HG03103 (cell line): ENCODE measurements around the gene BTRC.

ENCODE experiments used
- ATAC-seq: cut with Tn5 transposase; IDR thresholded peaks from one replicate; pipeline ENCODE4 v1.9.1; 2021; ENCODE audit warnings: low read depth; ENCODE audit not compliant: unreplicated experiment

BTRC gene

DNA sequence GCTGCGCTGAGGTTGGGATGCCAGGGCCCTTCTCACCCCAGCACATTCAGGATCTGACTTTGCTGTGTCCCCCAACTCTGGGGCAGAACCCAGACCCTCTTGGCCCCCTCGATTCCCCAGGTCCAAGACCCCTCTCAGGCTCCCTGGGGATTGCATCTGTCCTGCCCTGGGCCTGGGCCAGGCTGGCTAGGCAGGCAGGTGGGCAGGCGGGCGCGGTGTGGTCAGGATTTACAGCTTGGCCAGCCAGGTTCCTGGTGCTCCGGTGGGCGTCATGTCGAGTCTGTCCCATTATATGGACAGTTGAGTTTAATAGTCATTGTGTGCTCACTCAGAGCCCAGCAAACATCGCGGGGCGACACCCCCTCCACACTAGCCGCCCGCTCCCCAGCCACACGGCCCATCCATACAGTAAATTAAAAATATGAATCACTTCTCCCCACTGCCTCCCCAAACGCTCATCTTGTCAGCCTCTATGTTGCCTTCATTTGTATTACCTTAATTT, 210.6 kb downstream of the BTRC start:
- ATAC-seq = no peak

DNA sequence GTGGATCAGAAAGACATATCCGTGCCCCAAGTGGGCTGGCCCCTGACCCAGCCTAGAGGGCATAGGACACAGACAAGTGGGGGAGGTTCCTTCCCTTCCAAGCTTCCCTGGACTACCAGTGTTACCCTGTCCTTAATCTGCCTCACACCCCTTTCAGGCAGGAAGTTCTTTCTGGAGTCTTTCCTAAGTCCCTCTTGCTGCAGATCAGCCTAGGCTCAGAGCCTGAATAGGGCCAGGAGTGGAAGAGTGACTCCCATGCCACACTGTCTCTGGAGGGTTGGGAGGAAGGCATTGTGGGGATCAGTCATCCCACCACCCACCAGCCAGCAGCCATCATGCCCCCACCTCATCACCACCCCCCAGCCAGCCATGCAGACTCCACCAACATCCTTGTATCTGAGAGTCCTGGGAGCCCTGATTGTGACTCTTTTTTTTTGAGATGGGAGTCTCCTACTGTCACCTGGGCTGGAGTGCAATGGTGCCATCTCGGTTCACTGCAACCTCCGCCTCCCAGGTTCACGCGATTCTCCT, 211.5 kb downstream of the BTRC start:
- ATAC-seq = no peak

DNA sequence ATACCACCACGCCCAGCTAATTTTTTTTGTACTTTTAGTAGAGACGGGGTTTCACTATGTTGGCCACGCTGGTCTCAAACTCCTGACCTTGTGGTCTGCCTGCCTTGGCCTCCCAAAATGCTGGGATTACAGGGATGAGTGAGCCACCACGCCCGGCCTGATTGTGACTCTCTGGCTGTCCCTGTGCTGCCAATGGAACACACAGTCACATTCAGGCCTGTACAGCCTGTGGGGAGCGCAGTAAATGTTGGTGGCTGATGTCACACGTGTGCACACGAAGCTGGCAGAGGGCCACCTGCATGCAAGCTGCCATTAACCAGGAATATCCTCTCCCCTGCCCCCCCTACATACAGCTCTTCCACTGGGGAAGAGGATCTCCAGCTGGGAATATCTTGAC, 212.0 kb downstream of the BTRC start:
- ATAC-seq = no peak

DNA sequence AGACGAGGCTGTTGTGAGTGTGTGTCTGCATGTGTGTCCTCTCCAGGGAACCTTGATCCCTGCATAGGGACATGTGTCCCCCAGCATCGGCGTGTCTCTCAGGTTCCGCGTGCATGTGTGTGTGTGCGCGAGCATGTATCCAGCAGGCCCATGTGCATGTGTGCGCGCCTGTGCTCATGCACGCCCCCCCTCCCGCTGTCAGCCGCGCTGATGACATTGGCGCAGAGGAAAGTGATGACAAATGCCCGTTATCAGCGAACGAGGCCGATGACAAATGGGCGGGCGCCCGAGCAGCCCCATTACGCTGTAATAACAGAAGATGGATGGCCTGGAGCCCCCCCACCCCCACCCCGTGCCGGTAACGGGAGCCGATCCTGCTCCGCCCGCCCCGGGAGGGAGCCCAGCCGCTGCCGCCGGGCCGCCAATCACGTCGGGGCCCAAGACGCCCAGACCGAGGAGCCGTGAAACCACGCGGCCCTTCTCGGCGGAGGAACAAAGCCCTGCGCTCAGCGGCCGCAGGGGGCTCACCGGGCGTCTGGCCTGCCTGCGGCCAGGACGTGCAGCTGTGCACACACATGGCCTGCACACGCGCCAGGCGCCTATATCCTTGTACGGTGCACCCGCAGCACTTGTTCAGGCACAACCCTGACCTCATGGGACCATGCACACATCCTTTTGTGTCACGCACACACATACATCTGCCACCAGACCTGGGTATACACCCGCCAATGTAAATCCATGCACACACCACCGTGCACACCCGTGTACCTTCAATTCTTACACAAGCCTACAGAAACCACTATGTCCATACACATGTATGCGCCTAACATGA, 212.6 kb downstream of the BTRC start:
- ATAC-seq = no peak

DNA sequence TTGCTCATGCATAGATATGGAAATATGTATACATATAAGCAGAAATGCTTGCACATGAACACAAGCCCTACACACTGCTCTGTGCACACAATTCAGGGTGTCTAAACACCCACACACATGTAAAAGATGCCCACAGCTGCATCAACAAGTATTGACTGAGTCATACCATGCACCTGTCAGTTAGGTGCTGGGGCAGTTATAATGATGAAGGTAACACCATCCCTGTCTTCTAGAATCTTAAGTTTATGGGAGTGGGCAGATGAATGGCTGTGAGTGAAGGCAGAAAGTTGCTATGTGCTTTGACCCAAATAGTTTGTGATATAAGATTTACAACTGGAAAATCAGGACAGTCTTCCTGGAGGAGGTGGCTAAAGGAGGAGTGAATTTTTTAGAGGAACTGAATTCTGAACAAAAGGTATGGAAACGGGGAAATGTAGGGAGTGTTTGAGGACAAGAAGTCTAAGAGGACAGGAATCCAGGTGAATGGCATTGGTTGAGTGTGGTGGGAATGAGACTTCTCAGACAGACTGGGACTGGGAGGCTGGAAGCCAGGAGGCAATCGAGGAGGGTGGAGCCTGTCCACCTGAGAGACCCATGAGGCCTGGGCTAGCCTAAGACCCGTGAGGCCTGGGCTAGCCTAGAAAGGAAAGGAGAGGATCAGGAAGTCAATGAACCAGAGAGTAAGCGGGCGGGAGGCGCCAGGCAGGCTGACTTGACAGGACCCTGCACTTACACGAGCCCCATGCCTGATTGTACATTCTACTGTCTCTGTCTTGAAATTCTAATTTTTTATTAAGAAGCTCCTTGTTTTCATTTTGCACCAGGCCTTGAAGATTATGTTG, 213.4 kb downstream of the BTRC start:
- no peak for ATAC-seq

DNA sequence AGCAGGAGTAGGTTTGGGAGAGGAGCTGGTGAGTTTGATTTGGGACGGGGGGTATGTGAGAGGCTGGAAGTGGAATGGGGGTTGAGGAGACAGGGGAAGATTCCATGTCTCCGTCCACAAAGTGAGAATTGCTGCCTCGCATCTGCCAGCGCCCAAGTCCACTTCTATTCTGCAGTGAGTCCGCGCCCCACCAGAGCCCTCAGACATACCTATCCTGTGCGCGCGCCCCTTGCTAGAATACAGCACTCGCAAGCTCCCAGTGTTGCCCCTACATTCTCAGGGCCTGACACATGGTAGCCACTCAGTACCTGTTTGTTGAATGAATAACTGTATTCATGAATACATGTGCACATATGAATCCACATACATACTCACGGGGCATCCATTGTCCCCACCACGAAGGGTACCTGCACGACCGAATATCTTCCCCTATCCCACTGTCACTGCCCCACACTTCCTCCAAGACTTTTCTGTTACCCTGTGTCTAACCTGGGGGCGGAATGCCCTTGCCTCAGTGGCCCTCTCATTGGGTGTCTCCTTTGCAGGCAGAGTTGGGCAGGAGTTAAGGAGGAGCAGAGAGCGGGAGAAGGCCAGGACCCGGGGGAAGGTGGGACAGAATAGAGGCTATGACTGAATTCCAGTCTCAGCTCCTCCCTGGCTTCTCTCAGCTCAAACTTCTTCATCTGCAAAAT, 214.2 kb downstream of the BTRC start:
- no peak for ATAC-seq

DNA sequence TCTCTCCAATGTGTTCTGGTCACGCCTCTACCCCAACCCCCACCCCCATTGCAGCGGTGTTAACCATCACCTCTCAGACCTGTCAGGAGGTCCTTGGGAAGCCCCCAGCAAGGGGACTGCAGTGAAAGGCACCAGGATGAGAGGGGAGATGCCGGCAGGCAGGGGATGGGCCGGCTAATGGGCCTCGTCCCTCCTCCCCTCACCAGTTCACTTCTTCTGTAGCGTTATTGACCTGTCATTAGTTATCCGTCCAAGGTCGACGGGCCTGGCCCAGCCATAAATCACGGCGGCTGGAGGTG, 215.3 kb downstream of the BTRC start:
- no peak for ATAC-seq

DNA sequence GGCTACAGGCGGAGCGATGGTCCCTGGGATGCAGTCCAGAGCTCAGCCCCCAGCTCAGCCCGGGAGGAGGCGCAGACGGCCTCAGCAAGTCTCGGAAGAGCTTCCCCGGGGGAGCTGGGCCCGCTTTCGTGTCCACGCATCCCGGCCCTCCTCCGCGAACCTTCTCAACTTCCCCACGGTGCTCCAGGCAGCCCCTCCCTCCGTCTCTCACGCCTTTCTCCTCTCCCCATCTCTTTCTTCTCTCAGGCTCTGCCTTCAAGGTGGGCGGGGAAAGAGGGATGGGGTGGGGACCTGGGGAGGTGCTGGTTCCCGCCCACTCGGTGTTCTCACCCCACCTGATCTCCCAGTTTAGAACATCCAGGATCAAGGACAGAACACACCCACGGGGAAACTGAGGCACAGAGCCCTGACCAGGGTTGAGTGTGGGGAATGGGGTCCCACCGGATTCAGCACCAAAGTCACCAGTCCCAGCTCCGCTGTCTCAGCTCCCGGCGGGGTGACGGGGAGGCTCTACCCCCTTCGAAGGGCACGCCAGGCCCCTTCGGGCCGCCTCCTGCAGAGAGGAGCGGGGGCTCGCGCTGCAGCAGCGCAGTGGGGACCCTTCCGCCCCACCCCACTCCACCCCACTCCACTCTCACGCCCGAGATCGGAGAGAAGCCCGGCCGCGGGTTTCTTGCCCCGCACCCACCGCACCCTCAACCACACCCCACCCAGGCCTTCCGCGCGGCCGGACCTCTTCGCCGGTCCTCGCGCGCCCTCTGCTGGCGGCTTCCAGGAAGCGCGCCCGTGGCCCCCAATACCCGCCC, 215.9 kb downstream of the BTRC start:
- ATAC-seq = peak; percentile 56

DNA sequence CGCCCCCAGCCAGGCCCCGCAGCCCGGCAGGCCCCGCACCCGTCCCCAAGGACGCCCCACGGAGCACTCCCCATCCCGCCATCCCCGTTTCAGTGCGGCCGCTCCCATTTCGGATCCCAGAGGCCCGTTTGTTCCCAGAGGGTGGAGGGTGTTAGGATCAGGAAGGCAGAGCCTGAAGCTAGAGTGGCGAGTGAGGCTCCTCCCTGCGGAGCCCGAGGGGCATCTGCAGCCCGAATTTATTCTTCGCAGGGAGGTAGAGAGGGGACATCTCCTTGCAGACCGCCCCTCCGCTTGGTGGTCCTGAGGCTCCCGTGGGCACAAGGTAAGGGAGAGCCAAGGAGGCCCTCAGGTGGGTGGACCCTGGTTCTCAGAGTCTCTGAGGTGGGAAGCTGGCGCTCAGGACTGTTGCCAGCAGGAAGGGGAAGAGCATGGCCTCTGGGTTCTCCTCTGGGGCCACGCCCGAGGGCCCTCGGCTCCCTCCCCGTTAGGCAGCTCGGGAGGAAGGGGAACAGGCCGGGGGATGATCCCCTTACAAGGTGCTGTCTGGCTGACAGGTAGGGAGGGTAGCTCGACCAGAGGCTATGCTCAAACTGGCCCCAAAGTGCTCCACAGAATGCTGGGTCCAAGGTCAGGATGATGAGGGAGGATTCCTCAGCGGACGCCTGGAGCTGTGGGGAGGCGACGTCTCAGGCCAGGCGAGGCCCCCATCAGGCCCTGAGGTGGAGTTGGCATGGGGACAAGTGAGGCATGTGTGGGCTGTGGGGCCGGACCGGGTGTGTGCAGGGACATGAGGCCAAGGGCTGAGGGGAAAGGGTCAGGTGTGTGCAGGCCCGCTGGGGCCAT, 216.7 kb downstream of the BTRC start:
- ATAC-seq = peak; percentile 15

DNA sequence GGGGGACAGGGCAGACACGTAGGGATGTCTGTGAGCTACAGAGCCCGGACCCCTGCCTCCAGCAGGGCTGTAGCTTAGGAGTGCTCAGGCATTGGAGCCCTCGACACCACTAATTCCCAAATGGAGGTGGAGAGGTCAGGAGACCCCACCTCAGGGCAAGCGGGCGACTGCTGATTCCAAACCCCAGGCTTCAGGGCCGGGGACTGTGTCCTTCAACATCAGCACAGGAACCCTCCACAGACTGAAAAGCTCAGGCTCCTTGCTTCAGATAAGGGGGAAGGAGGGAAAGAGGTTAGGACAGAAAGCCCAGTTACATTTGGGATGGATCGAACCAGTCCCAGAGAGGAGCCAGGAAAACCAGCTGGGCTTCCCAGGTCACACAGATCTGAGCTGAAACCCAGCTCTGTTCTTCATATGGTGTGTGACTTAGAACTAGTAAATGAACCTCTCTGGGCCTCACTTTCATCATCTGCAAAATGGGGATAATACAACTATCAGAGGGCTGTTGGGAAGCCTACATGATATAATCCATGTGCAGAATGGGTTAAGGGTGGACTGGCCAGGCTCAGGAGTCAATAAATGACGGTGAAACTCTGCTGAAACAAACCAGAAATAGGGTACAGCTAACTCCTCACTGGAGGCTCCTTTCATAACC, 217.4 kb downstream of the BTRC start:
- ATAC-seq = no peak

DNA sequence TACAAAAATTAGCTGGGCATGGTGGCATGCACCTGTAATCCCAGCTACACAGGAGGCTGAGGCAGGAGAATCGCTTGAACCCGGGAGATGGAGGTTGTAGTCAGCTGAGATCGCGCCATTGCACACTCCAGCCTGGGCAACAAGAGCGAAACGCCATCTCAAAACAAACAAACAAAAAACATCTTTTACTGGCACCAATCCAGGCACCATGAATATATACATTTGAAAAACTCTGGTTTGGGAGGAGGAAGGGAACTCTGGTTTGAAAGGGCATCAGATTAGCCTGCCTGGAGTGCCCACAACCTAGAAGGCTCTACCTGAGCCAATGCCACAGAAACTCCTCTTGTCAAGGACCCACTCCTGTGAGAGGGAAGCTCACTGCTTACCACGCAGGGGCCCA, 218.2 kb downstream of the BTRC start:
- no peak for ATAC-seq

DNA sequence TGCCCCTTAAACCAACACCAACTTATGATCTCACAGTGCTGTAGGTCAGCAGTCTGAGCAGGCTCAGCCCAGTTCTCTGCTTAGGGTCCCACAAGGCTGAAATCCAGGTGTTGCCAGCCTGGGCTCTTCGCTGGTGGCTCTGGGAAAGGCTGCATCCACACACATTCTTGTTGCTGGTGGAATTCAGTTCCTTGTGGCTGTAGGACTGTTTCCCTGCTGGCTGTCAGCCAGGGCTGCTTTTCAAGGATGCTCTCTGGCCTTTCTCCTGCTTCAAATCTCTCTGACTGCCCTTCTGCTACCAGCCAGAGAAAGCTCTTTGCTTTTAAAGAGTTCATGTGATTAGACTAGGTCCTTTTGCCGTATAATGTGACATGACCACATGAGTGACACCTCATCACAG, 218.8 kb downstream of the BTRC start:
- no peak for ATAC-seq

DNA sequence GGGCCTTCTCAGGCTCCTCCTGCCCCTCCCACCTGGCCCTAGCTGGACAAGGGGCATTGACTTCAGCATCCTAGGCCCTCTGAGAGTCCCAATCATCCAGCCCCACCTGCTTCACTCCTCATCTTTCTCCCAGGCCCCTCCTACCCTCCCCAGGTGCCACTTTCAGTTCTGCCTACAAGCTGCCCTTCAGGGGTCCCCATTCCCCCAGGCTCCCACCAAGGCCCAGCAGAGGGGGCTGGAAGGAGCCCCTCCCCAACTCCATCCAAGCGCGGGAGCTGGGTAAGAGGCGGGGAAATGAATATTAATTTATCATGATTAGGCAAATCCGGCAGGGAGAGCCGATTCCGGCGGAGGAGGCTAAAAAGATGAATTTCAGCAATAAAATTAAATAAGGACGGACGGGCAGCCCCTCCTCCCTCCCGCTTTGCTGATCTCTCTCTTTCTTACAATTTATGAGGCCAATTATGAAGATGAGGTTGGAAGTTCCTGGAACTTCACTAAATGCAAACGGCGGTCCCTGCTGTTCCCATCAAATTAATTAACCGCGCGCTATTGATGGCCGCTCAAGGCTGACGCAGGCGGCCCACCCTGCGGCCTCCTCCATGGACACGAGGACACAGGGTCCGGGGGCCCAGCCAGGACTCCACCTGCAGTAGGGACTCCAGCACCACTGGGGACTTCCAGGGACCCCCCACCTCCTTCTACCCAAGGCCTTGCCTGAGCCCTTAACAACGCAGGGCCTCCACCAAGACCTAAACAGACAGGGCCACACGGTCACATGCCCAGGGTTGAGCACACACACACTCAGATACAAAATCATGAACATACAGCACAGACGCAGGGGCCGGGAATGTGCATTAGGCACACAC, 220.2 kb downstream of the BTRC start:
- ATAC-seq = no peak

DNA sequence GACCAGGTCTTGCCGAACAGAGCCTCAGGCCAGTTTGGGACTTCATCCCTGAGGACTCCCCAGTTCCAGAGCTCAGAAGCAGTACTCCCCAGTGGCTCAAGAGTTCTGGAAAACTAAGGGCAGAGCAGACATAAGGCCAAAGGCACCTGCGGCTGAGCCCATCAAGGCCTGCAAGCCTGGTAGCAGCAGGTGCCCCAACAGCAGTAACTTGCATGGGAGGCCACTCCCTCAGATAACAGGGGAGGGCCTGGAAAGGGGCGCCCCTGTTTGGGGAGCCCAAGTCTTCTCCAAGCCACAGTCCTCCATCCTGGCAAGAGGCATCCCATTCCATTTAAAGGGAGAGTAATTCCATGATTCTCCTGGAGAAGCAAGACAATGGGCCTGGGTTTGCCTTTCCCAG, 221.1 kb downstream of the BTRC start:
- ATAC-seq = no peak

DNA sequence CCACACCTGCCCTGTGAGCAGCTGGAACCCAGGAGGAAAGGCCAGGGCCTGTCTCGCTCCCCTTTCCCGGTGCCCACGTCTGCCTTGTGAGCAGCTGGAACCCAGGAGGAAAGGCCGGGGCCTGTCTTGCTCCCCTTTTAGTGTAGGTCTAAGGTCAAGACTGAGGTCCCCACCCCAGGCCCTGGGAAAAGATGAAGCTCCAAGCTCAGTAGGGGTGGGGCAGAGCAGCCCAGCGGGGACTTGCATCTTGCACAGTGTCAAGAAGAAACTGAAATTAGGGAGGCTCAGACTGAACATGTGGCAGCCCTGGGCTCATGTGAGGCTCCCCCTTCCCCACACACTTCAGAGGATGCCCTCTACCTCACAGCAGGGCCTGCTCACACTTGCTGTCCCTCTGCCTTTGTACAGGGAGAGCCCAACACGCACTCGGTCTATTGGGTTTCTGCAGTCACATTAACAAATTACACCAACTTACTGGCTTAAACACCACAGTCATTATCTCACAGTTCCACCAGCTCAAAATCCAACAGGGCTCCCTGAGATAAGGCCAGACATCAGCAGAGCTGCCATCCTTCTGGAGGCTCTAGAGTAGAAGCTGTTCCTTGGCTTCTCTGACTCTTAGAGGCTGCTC, 221.7 kb downstream of the BTRC start:
- no peak for ATAC-seq

DNA sequence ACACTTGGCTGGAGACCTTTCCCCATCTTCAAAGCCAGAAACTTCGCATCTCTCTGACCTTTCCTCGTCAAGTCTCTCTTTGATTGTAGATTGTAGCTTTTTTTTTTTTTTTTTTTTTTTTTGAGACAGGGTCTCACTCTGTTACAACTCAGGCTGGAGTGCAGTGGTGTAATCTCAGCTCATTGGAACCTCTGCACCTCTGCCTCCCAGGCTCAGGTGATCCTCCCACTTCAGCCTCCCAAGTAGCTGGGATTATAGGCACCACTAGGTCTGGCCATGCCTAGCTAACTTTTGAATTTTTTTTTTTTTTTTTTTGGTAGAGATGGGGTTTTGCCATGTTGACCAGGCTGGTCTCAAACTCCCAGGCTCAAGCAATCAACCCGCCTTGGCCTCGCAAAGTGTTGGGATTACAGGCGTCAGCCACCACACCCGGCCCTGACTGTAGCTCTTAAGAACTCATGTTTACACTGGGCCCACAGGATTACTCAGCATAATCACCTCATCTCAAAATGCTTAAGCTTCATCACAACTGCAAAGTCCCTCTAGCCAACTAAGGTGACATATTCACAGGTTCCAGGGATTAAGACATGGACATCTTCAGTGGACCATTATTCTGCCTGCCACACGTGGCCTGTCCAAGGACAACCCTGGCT, 222.4 kb downstream of the BTRC start:
- no peak for ATAC-seq
